Stimulated activated CD8-positive, alpha-beta memory T cell treated with anti-CD3 and anti-CD28 coated beads, Interleukin-12 subunit alpha, Interleukin-12 subunit beta, amount 100 ng/mL, for 24 hours (primary cell): ENCODE measurements around the gene TAF1.
"Not testable (repeated sequence)": the region's sequence is repeated elsewhere in the genome, so short reads cannot be mapped to it uniquely, and the experiment has no call there.

Source experiments
- DNase-seq: peaks from one replicate; pipeline ENCODE4 v3.0.0-alpha.2; 2020; ENCODE audit errors: extremely low read depth

The TAF1 gene

GRCh38 chrX:71365875-71366673 is at the start of gene TAF1:
Gene TAF1 (plus strand): TSS chrX:71366357. CDS start chrX:71366375, 18 bp downstream.
- peak; percentile 78 for DNase-seq

- not testable (repeated sequence) for DNase-seq
Measured at GRCh38 chrX:71316959-71317358, 49.2 kb upstream of the TAF1 start.

- no peak for DNase-seq
Measured at GRCh38 chrX:71320126-71320525, 46.0 kb upstream of the TAF1 start.

DNA sequence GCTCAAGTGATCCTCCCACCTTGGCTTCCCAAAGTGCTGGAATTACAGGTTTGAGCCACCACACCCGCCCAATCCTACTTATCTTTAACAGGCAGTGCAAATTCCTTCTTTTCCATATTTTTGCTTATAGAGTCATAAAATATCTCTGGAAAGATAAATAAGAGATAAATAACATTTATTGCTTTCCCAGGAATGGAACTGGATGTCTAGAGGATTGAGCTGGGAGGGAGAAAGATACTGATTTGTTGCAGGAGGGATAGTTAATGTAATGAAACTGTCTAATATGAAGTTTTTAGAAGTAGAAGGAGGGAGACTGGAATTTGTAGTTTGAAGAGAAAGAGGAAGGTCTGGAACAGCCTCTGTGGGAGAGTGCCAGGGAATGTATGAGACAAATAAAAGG is 44.4 kb upstream of the TAF1 start:
- DNase-seq = no peak

GRCh38 chrX:71324452-71324851 is 41.7 kb upstream of the TAF1 start:
- DNase-seq = not testable (repeated sequence)

GRCh38 chrX:71326394-71326793 is 39.8 kb upstream of the TAF1 start:
- DNase-seq = no peak

DNA sequence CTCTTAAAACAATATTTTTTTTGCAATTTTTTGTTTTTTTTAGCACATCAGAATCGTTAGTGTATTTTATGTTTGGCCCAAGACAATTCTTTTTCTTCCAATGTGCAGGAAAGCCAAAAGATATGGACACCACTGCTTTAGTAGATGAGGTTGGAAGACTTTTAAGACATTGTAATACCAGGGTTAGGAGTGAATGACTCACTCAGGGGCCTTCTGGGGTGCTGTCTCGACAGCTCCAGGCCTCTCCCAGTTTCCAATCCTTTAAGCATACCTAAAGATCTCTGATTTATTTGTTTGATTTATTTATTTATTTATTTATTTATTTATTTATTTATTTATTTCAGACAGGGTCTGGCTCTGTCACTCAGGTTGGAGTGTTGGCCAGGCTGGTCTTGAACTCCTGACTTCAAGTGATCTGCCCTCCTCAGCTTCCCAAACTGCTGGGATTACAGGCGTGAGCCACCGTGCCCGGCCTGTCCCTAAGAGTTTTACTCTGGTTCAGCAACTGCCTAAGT is 16.9 kb upstream of the TAF1 start:
- not testable (repeated sequence) for DNase-seq

- DNase-seq = not testable (repeated sequence)
Measured at GRCh38 chrX:71349867-71350266, 16.3 kb upstream of the TAF1 start.

- not testable (repeated sequence) for DNase-seq
Measured at GRCh38 chrX:71352439-71352838, 13.7 kb upstream of the TAF1 start.

DNA sequence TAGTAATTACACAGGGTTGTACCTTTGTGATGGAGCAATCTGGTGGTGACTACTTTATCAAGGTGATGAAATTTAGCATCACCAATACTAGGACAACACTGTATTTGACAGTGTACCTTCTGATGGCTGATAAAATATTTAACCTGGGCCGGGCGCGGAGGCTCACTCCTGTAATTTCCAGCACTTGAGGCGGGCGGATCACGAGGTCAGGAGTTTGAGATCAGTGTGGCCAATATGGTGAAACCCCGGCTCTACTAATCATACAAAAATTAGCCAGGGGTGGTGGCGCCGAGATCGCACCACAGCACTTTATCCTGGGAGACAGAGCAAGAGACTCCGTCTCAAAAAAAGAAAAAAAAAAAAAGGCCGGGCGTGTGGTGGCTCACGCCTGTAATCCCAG is 1.9 kb upstream of the TAF1 start:
- no peak for DNase-seq

GRCh38 chrX:71365356-71365874 is 742 bp upstream of the TAF1 start:
- DNase-seq = no peak

DNA sequence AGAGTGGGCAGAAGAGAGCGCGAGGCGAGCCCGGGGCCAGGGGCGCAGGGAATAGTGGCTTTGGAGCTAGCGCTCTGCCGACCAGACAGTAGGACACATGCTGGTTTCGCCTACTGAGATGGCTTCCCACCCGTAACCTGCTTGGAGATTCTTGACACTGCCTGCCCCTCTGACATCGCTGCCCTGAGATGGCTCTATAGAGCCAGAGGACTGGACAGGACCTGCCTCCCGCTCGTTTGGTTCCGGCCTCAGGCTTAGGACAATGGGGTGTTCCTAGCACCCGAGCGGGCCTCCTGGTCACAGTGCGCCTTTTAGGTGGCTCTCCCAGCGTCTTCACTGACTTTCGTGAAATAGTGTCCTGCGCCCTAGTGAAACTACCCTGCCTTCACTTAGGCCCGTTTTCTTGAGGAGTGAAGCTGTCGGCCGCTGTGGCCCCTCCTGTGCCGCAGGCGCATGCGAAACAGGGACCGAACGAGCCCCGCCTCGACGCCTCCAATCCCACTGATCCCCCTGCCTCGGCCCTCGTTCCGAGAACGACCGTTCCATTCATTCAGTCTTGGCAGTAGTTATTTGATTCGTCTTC is 608 bp downstream of the TAF1 start:
- DNase-seq = peak; percentile 1

- no peak for DNase-seq
Measured at GRCh38 chrX:71367396-71367795, 1.2 kb downstream of the TAF1 start.

- DNase-seq = no peak
Measured at GRCh38 chrX:71372388-71372787, 6.2 kb downstream of the TAF1 start.

- no peak for DNase-seq
Measured at GRCh38 chrX:71378732-71379131, 12.6 kb downstream of the TAF1 start.

DNA sequence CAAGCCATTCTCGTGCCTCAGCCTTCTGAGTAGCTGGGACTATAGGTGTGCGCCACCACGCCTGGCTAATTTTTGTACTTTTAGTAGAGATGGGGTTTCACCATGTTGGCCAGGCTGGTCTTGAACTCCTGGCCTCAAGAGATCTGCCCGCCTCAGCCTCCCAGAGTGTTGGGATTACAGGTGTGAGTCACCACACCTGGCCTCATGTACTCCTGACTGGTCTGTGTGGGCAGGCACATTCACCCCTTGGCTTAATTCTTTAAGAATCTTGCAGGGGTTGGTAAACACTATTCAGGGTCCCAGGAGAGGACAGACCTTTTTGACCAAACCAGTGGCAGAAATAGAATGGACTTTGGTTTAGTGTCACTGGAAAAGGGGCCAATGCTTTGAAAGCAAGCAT is 25.6 kb downstream of the TAF1 start:
- not testable (repeated sequence) for DNase-seq

- no peak for DNase-seq
Measured at GRCh38 chrX:71393919-71394318, 27.8 kb downstream of the TAF1 start.

GRCh38 chrX:71396576-71396975 is 30.4 kb downstream of the TAF1 start:
- no peak for DNase-seq

- no peak for DNase-seq
Measured at GRCh38 chrX:71400710-71401109, 34.6 kb downstream of the TAF1 start.

- not testable (repeated sequence) for DNase-seq
Measured at GRCh38 chrX:71416260-71416659, 50.1 kb downstream of the TAF1 start.

- no peak for DNase-seq
Measured at GRCh38 chrX:71420686-71421085, 54.5 kb downstream of the TAF1 start.

DNA sequence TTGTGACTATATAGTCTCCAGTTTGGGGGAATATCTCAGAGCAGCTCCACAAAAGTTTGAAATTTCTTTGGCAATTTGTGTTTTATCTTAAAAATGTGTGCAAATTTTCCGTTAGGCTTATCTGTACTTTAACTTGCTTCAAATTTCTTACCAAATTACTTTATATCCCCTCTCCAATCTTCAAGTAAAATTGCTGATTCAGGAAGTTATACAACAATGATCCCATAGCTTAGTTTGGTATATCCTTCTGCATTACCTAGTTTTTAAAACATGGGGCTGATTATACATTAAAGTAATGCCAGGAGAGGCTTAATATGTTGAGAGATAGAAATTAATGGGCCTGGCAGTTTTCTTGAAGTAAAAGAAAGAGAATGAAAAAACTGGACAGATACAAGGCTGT is 66.6 kb downstream of the TAF1 start:
- no peak for DNase-seq

DNA sequence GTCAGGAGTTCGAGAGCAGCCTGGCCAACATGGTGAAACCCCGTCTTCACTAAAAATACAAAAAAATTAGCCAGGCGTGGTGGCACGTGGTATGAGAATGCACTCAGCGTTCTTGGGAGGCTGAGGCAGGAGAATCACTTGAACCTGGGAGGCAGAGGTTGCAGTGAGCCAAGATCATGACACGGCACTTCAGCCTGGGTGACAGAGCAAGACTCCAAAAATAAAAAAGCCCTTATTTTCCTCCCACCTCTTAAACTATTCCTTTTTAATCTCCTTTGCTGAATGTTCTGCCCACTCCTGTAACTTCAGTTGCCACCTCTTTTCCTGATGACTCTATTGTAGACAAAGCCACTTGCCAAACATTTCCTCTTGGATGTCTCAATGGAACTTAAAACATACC is 72.6 kb downstream of the TAF1 start:
- DNase-seq = no peak
